HepG2 (cell line): ENCODE results near the gene C1QTNF3. TPM values are rescaled to one million over a fixed set of nuclear protein-coding genes. Genes with fewer than 3 reads are reported as not detected.

Experiments used
- ATAC-seq: fragments of 200-7000 bp; cut with Tn5 transposase; 3 replicates; pipeline ENCODE4 v1.9.1; 2020; ENCODE audit warnings: mild to moderate bottlenecking, moderate library complexity
- BruUV-seq: library from RNA; stranded (reverse); fragments of 400-500 nt; replicated peaks from 2 replicates; lab custom pipeline; 2021; lab: Mats Ljungman, UMichigan
- CTCF ChIA-PET: fragments of 300-600 bp; formaldehyde crosslinking; extraction: SDS; loops from one replicate; lab custom pipeline; 2021; ENCODE audit warnings: low total read pairs, inconsistent platforms, low intra/inter-chr PET ratio; lab: Yijun Ruan, JAX
- POLR2A ChIA-PET: fragments of 350-600 bp; sonication (Branson Sonifier 250); formaldehyde crosslinking; loops from one replicate; lab custom pipeline; 2020; ENCODE audit warnings: antibody characterized with exemption, inconsistent platforms; lab: Yijun Ruan, JAX
- DNase-seq: peaks from one replicate; pipeline ENCODE4 v3.0.0-alpha.2; 2015; ENCODE audit warnings: low spot score
- FAIRE-seq: peaks from 3 replicates; lab custom pipeline; 2011; peaks lifted over from hg19 to GRCh38; lab: Jason Lieb, UNC
- H2AFZ ChIP-seq: one replicate; pipeline ENCODE4 v1.6.1; 2011; ENCODE audit warnings: low read length, inconsistent platforms
- H3K27ac ChIP-seq: fragments of 300-600 bp; 3 replicates; pipeline ENCODE4 v1.8.0; 2011; ENCODE audit warnings: mixed run types, mild to moderate bottlenecking, mixed read lengths, low read length, inconsistent platforms; ENCODE audit not compliant: insufficient read depth; ENCODE audit errors: extremely low read length
- H3K27me3 ChIP-seq, 2 experiments: fragments of 200-600 bp in 1 of 2; 2 replicates in 1 of 2; 3 replicates in 1 of 2; pipeline versions ENCODE4 v1.6.0 to v1.8.0; 2011; ENCODE audit warnings: low read length in 2 of 2, mild to moderate bottlenecking in 2 of 2, moderate library complexity in 2 of 2, inconsistent platforms in 1 of 2; ENCODE audit not compliant: insufficient read depth in 2 of 2, control insufficient read depth in 1 of 2
- H3K36me3 ChIP-seq, 2 experiments: fragments of 200-600 bp in 1 of 2; replicated peaks in 1 of 2; 2 replicates in 1 of 2; 3 replicates in 1 of 2; pipeline versions ENCODE4 v1.5.1 to v1.8.0; 2011; ENCODE audit warnings: low read length in 2 of 2, inconsistent platforms in 1 of 2; ENCODE audit not compliant: insufficient read depth in 2 of 2, control insufficient read depth in 1 of 2
- H3K4me1 ChIP-seq: 2 replicates; pipeline ENCODE4 v1.5.1; 2012; ENCODE audit warnings: low read length, inconsistent platforms; ENCODE audit not compliant: insufficient read depth
- H3K4me2 ChIP-seq: 2 replicates; pipeline ENCODE4 v1.6.0; 2011; ENCODE audit warnings: low read depth, low read length, inconsistent platforms
- H3K4me3 ChIP-seq, 3 experiments: fragments of 200-600 bp in 1 of 3; sonication (generic), shearing (Covaris generic) in 1 of 3; replicated peaks in 1 of 3; 2 replicates each; pipeline ENCODE4 v1.5.1; 2011 to 2016; ENCODE audit warnings: low read length in 3 of 3, inconsistent platforms in 2 of 3, low read depth in 2 of 3, mild to moderate bottlenecking in 2 of 3, control low read depth in 1 of 3, mixed read lengths in 1 of 3; ENCODE audit not compliant: insufficient read depth in 1 of 3
- H3K79me2 ChIP-seq: one replicate; pipeline ENCODE4 v1.6.1; 2011; ENCODE audit warnings: low read length, inconsistent platforms; ENCODE audit not compliant: insufficient read depth
- H3K9ac ChIP-seq: 2 replicates; pipeline ENCODE4 v1.6.0; 2011; ENCODE audit warnings: mild to moderate bottlenecking, low read depth, low read length, inconsistent platforms; ENCODE audit not compliant: insufficient read depth
- H3K9me3 ChIP-seq: 2 replicates; pipeline ENCODE4 v1.5.1; 2012; ENCODE audit warnings: mild to moderate bottlenecking, low read length
- H4K20me1 ChIP-seq: 2 replicates; pipeline ENCODE4 v1.6.0; 2011; ENCODE audit warnings: inconsistent platforms, mild to moderate bottlenecking, low read length, moderate library complexity; ENCODE audit not compliant: insufficient read depth
- ATF1 ChIP-seq: IDR thresholded peaks from 2 replicates; pipeline ENCODE4 v1.6.1; 2016; ENCODE audit warnings: mild to moderate bottlenecking, control low read depth
- E2F1 ChIP-seq: sonication (generic); formaldehyde crosslinking; IDR thresholded peaks from 2 replicates; pipeline ENCODE4 v1.5.0; 2020; ENCODE audit warnings: missing genetic modification reagents
- HNF4G ChIP-seq, 2 experiments: sonication (generic) in 1 of 2; formaldehyde crosslinking in 1 of 2; IDR thresholded peaks; 2 replicates each; pipeline versions ENCODE4 v1.4.0 to v1.6.1; 2011 to 2020; ENCODE audit warnings: borderline replicate concordance in 2 of 2, low read depth in 2 of 2, mild to moderate bottlenecking in 2 of 2, low read length in 1 of 2, missing genetic modification reagents in 1 of 2, moderate library complexity in 1 of 2
- KAT7 ChIP-seq: IDR thresholded peaks from 2 replicates; pipeline ENCODE4 v1.6.1; 2018; ENCODE audit warnings: borderline replicate concordance, missing compliant biosample characterization
- KDM3A ChIP-seq: IDR thresholded peaks from 2 replicates; pipeline ENCODE4 v1.6.1; 2018; ENCODE audit warnings: low read depth, missing compliant biosample characterization
- KLF16 ChIP-seq, 2 experiments: sonication (generic) in 1 of 2; formaldehyde crosslinking in 1 of 2; IDR thresholded peaks; 2 replicates each; pipeline versions ENCODE4 v1.6.1 to v1.8.0; 2016 to 2023; ENCODE audit warnings: missing genetic modification reagents in 2 of 2, missing compliant biosample characterization in 1 of 2
- KMT2A ChIP-seq: sonication (generic); formaldehyde crosslinking; IDR thresholded peaks from 2 replicates; pipeline ENCODE4 v1.4.0; 2020; ENCODE audit warnings: missing genetic modification reagents
- MEIS2 ChIP-seq: sonication (generic); formaldehyde crosslinking; IDR thresholded peaks from 2 replicates; pipeline ENCODE4 v1.9.0; 2021; ENCODE audit warnings: mild to moderate bottlenecking, missing genetic modification reagents
- POLR2G ChIP-seq: fragments of 200-400 bp; formaldehyde crosslinking; IDR thresholded peaks from 2 replicates; pipeline ENCODE4 v1.6.1; 2018; ENCODE audit warnings: mild to moderate bottlenecking, low read depth, low read length, moderate library complexity
- RAD21 ChIP-seq: fragments of 450-650 bp; formaldehyde crosslinking; IDR thresholded peaks from 2 replicates; pipeline ENCODE4 v1.5.0; 2020; ENCODE audit warnings: mild to moderate bottlenecking
- RFX5 ChIP-seq: IDR thresholded peaks from 2 replicates; pipeline ENCODE4 v1.6.1; 2011; ENCODE audit warnings: low read depth, low read length, improper control_type of control experiment
- SMYD3 ChIP-seq: sonication (generic); formaldehyde crosslinking; IDR thresholded peaks from 2 replicates; pipeline ENCODE4 v1.8.1; 2023; ENCODE audit warnings: mild to moderate bottlenecking, missing genetic modification reagents
- ZBTB14 ChIP-seq: sonication (generic); formaldehyde crosslinking; IDR thresholded peaks from 2 replicates; pipeline ENCODE4 v1.4.0; 2020; ENCODE audit warnings: missing genetic modification reagents
- ZBTB7B ChIP-seq: sonication (generic); formaldehyde crosslinking; IDR thresholded peaks from 2 replicates; pipeline ENCODE4 v1.4.0; 2020; ENCODE audit warnings: missing genetic modification reagents
- ZC3H13 ChIP-seq: sonication (generic); formaldehyde crosslinking; IDR thresholded peaks from 2 replicates; pipeline ENCODE4 v1.8.1; 2023; ENCODE audit warnings: mild to moderate bottlenecking, missing genetic modification reagents, moderate library complexity
- ZKSCAN1 ChIP-seq: fragments of 150-350 bp; IDR thresholded peaks from 2 replicates; pipeline ENCODE4 v1.6.1; 2014; ENCODE audit warnings: low read length
- ZKSCAN5 ChIP-seq: sonication (generic); formaldehyde crosslinking; IDR thresholded peaks from 2 replicates; pipeline ENCODE4 v1.5.1; 2020; ENCODE audit warnings: mild to moderate bottlenecking, missing genetic modification reagents
- ZNF331 ChIP-seq: sonication (generic); formaldehyde crosslinking; IDR thresholded peaks from 2 replicates; pipeline ENCODE4 v1.4.0; 2020; ENCODE audit warnings: missing genetic modification reagents
- ZNF343 ChIP-seq: sonication (generic); formaldehyde crosslinking; IDR thresholded peaks from 2 replicates; pipeline ENCODE4 v1.4.0; 2020; ENCODE audit warnings: mild to moderate bottlenecking, missing genetic modification reagents
- ZNF670 ChIP-seq: sonication (generic); formaldehyde crosslinking; IDR thresholded peaks from 2 replicates; pipeline ENCODE4 v1.8.0; 2022; ENCODE audit warnings: mild to moderate bottlenecking, missing genetic modification reagents, borderline replicate concordance
- ZNF703 ChIP-seq: sonication (generic); formaldehyde crosslinking; IDR thresholded peaks from 2 replicates; pipeline ENCODE4 v1.5.1; 2020; ENCODE audit warnings: missing genetic modification reagents, mild to moderate bottlenecking, moderate library complexity, borderline replicate concordance
- ZSCAN21 ChIP-seq: sonication (generic); formaldehyde crosslinking; IDR thresholded peaks from 2 replicates; pipeline ENCODE4 v1.8.0; 2022; ENCODE audit warnings: mild to moderate bottlenecking, missing genetic modification reagents, moderate library complexity, borderline replicate concordance
- WGBS: methylation state at CpG from one replicate; pipeline ENCODE4 v1.1.6; 2017; ENCODE audit warnings: low lambda C conversion rate; 5-methylcytosine and 5-hydroxymethylcytosine counted together
- in situ Hi-C: cut with HindIII; loops from 2 replicates; pipeline ENCODE4 v1.10.0; 2017; ENCODE audit warnings: low pct_unique_long_range_greater_than_20kb; ENCODE audit not compliant: extremely low pct_ligation_motif_present
- intact Hi-C: fragments of 100-400 bp; cut with micrococcal nuclease; formaldehyde crosslinking; loops from one replicate; pipeline ENCODE4 v1.10.0; 2022; ENCODE audit not compliant: unreplicated experiment
- polyA plus RNA-seq, 8 experiments: library from polyadenylated mRNA; depleted of rRNA in 3 of 8; stranded (reverse) in 7 of 8; unstranded in 1 of 8; fragments of >200 nt; fragmentation: Illumina TruSeq in 4 of 8; extraction: Trizol in 4 of 8; gene quantifications; 2 replicates each; pipeline versions ENCODE4 v1.2.1 to v1.2.3, GENCODE V29; 2011 to 2016; ENCODE audit warnings: low read depth in 4 of 8, missing spikeins in 1 of 8, mixed read lengths in 1 of 8; ENCODE audit not compliant: insufficient read depth in 1 of 8
- total RNA-seq, 5 experiments: library from RNA; depleted of rRNA; stranded (reverse); fragments of >200 nt; fragmentation: Illumina TruSeq; extraction: Trizol; gene quantifications; 2 replicates each; pipeline ENCODE4 v1.2.3, GENCODE V29; 2016; ENCODE audit warnings: low read depth in 1 of 5

Gene C1QTNF3
- total and polyA plus RNA-seq, 2 of the 13 experiments (the other 11 are each of a cell fraction or from before 2014, with no cell fraction given): 3.3 to 10.8 TPM

- peaks cover 51% of the 10 kb centered on the region for H3K4me1 ChIP-seq
- no TSS peak for BruUV-seq
- TF ChIP-seq ZKSCAN1: no peak
- peak in 1 of 2 experiments; percentile 75; a peak in 1 of 4 replicates for TF ChIP-seq KLF16 (CRISPR knock-in tag; IDR thresholded peaks at IDR 0.05)
- TF ChIP-seq KMT2A (CRISPR knock-in tag): peak; percentile 85
- TF ChIP-seq ZBTB14 (CRISPR knock-in tag): peak; percentile 69
- TF ChIP-seq ZNF703 (CRISPR knock-in tag): peak; percentile 85
- TF ChIP-seq MEIS2 (CRISPR knock-in tag): peak; percentile 38; the same call in 1 of the 2 replicates
- peak; percentile 96 for TF ChIP-seq POLR2G
- TF ChIP-seq ZSCAN21 (CRISPR knock-in tag): peak; percentile 96
- TF ChIP-seq ZNF670 (CRISPR knock-in tag): peak; percentile 84; the same call in 1 of the 2 replicates
- TF ChIP-seq KAT7 (CRISPR knock-in tag): peak; percentile 96; the same call in 1 of the 2 replicates
- TF ChIP-seq KDM3A: no peak
- TF ChIP-seq E2F1 (CRISPR knock-in tag): peak; percentile 62; the same call in 1 of the 2 replicates
- no peak; the same call in 1 of the 2 replicates for TF ChIP-seq RFX5
- peak; percentile 86; the same call in 1 of the 2 replicates for TF ChIP-seq ZNF343 (CRISPR knock-in tag)
- peak; percentile 71; the same call in 1 of the 2 replicates for TF ChIP-seq SMYD3 (CRISPR knock-in tag)
- TF ChIP-seq ZKSCAN5 (CRISPR knock-in tag): no peak
- TF ChIP-seq ZC3H13 (CRISPR knock-in tag): peak; percentile 69; the same call in 1 of the 2 replicates
- peak; percentile 67 for TF ChIP-seq RAD21 (CRISPR knock-in tag)
- peak; percentile 9 for TF ChIP-seq ZNF331 (CRISPR knock-in tag)
- TF ChIP-seq HNF4G (IDR thresholded peaks at IDR 0.05; ENCODE audit: borderline replicate concordance, low read depth, low read length): peak; percentile 85; the same call in 1 of the 2 replicates
- TF ChIP-seq HNF4G (CRISPR knock-in tag; IDR thresholded peaks at IDR 0.05; ENCODE audit: borderline replicate concordance, low read depth): peak; percentile 57; the same call in 1 of the 2 replicates
- no peak for TF ChIP-seq ATF1 (CRISPR knock-in tag)
- TF ChIP-seq ZBTB7B: peak; percentile 82
Observed at GRCh38 chr5:34007621-34008600, 35.1 kb downstream of the C1QTNF3 start, which contains the start of gene AMACR. Gene AMACR, minus strand, starts transcription at chr5:34008050. Its CDS starts 31 bp downstream, at chr5:34008019.

More at GRCh38 chr5:34007621-34008600, 35.1 kb downstream of the C1QTNF3 start, which contains the start of gene AMACR:
- intact Hi-C loops: loop anchor here (1.0 to 2.0 kb wide), 2 partner anchors 11 to 907 kb away; partner anchors contain the start of genes BRIX1 and RAD1
- under 1% methylated on average over 20 of the region's 76 CpGs for WGBS
- H4K20me1 ChIP-seq: no peaks in the 10 kb centered on the region
- H3K9me3 ChIP-seq: no peaks in the 10 kb centered on the region
- POLR2A ChIA-PET: interaction anchor here (0.7 to 2.7 kb wide), 13 partner anchors 8 to 567 kb away, joined by 3 to 49 read pairs (median 8); partner anchors contain the start of gene TARS1
- ATAC-seq: peak; percentile 92
- peak within 1 kb of the TSS; percentile 90 for H3K9ac ChIP-seq
- peak within 1 kb of the TSS; percentile 46 for H2AFZ ChIP-seq
- peak; percentile 95 for DNase-seq
- peaks cover 3 to 13% of the 10 kb centered on the region in 2 experiments; a peak in 3 of 5 replicates for H3K36me3 ChIP-seq
- no peaks in the 10 kb centered on the region; a peak in 1 of 5 replicates for H3K27me3 ChIP-seq
- peaks cover 14% of the 10 kb centered on the region for H3K79me2 ChIP-seq
- in situ Hi-C loops: no loop called here
- peak; percentile 77 for FAIRE-seq
- H3K4me3 ChIP-seq: peak within 1 kb of the TSS; percentile 78 to 87 (median 86)
- CTCF ChIA-PET: no interaction called here
- peak within 1 kb of the TSS; percentile 99 for H3K27ac ChIP-seq
- peak within 1 kb of the TSS; percentile 98 for H3K4me2 ChIP-seq
